HG03571 (cell line): ENCODE measurements around the gene FAM25G.
"Not testable (repeated sequence)": the region's sequence is repeated elsewhere in the genome, so short reads cannot be mapped to it uniquely, and the experiment has no call there.

Experiments
- ATAC-seq: cut with Tn5 transposase; IDR thresholded peaks from one replicate; pipeline ENCODE4 v1.9.1; 2021; ENCODE audit not compliant: unreplicated experiment

The FAM25G gene

GRCh38 chr10:47491600-47491999 is at the start of gene FAM25G:
Gene FAM25G, minus strand, starts transcription at chr10:47491700. Its CDS starts 26 bp downstream, at chr10:47491674.
- not testable (repeated sequence) for ATAC-seq

GRCh38 chr10:47536430-47536829 is 44.9 kb upstream of the FAM25G start:
- ATAC-seq = not testable (repeated sequence)

- not testable (repeated sequence) for ATAC-seq
These were observed 32.0 kb upstream of the FAM25G start, which contains the start of gene AGAP9 for GRCh38 chr10:47523475-47523874. Gene AGAP9, minus strand, starts transcription at chr10:47523638. Its CDS starts 112 bp downstream, at chr10:47523526.

- not testable (repeated sequence) for ATAC-seq
These were observed 10.8 kb upstream of the FAM25G start for GRCh38 chr10:47502313-47502712.

DNA sequence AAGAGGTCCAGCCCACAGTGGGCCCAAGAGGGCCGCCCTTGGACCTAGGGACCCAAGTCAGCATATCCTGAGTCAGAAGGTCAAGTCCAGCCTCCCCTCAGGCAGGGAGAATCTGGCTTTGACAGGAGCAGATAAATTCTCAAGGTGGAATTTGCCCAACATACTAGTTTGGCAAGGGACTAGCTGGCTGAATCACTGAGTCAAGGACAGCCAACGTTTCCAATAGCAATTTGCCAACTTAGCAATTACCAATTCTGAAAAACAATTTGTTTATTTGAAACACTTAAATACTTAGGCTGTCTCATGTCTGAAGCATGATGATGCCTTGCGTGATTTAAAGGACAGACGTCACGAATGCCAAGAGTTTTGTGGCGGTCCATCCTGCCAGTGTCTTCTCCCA is 2.7 kb upstream of the FAM25G start:
- not testable (repeated sequence) for ATAC-seq

DNA sequence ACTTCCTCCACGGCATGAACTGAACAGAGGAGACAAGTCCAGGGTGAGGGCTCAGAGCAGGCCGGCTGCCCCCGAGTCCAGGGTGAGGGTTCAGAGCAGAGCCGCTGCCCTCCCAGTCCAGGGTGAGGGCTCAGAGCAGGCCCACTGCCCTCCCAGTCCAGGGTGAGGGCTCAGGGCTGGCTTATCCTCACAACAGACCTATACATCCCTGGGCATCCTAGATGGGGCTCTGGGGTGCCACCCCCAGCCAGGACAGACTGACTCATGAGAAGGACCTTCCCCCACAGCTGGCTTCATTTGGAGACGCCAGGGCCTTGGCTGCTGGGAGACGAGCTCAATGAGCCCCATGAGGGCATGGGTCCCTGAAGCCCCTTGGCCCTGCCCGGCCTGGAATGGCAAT is 1.9 kb downstream of the FAM25G start:
- ATAC-seq = not testable (repeated sequence)

GRCh38 chr10:47485943-47486342 is 5.6 kb downstream of the FAM25G start:
- ATAC-seq = not testable (repeated sequence)

DNA sequence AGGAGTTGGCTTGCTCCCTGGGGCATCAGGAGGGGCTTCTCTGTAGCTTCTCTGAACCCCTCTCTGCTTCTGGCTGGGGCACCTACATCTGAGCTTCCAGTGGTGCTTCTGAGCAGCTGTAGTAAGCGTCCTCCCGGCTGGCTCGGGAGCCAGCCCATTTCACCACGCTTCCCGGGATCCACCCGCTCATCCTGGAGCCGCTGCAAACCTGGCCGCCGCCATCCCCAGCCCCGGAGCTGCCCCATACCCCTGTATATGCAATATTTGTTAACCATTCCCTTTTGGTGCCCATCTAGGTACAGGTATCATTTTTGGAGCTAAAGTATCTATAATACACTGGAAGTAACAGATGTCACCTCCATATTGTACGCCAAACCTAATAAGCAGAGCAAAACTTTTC is 6.7 kb downstream of the FAM25G start:
- ATAC-seq = not testable (repeated sequence)

- ATAC-seq = not testable (repeated sequence)
These were observed 7.6 kb downstream of the FAM25G start, which contains the start of gene ANXA8 for GRCh38 chr10:47483923-47484322. Gene ANXA8, minus strand, starts transcription at chr10:47484115. Its CDS starts 182 bp downstream, at chr10:47483933.

- ATAC-seq = not testable (repeated sequence)
These were observed 9.1 kb downstream of the FAM25G start for GRCh38 chr10:47482367-47482766.

- not testable (repeated sequence) for ATAC-seq
These were observed 9.7 kb downstream of the FAM25G start for GRCh38 chr10:47481768-47482181.

- ATAC-seq = not testable (repeated sequence)
These were observed 10.2 kb downstream of the FAM25G start for GRCh38 chr10:47481182-47481766.

DNA sequence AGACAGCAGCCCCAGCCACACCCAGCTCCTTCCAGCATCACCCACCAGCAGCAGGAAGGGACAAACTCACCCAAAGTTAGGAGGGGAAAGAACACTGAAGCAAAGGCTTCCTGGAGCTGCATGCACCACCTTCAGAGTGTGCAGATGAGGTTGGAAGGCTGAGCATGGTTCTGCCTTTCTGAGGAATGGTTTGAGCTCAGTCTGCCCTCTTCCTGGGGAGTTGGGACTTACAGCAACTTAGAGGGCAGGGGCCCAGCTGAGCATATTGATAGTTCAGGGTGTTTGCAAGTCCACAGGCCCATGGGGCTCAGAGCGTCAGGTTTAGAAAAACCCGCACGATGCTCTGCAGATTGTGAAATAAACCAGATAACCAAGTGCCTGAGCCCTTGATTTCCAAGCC is 11.4 kb downstream of the FAM25G start:
- ATAC-seq = not testable (repeated sequence)

DNA sequence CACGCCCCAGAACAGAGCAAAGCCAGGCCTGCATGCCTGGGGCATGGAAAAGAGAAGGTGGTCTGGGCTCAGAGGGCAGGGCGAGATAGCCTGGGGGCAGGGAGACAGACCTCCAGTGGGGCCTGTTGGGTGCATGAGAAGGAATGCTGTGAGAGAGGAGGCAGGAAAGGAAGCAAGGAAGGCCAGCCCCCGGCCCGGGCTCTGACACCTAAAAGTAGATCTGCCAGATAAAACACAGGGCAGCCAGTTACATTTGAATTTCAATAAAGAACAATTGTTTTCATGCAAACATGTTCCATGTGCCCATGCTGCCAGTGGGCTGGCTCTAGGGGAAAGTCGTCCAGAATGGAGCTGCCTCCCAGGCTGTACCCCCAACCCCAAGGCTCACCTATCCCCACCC is 13.4 kb downstream of the FAM25G start:
- ATAC-seq = not testable (repeated sequence)

- not testable (repeated sequence) for ATAC-seq
These were observed 14.4 kb downstream of the FAM25G start for GRCh38 chr10:47477078-47477477.

GRCh38 chr10:47475101-47475500 is 16.4 kb downstream of the FAM25G start:
- ATAC-seq = not testable (repeated sequence)

DNA sequence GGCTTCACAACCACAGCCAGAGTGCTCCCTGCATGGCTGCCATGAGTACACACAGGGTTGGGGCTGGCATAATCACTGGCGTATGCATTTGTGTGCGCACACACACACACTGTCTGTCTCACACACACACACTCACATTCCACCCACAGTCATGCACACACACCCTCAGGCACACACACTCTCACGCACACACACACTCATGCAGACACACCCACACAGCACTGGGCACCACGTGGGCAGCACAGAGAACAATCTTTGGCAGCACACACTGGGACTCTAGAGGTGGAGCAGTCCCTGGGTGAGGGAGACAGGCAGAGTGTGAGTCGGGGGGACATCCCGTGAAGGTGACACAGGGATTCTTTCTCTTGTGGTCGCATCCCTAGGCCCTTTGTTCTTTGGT is 18.0 kb downstream of the FAM25G start:
- ATAC-seq = not testable (repeated sequence)

GRCh38 chr10:47472647-47473046 is 18.9 kb downstream of the FAM25G start:
- not testable (repeated sequence) for ATAC-seq

GRCh38 chr10:47472072-47472471 is 19.4 kb downstream of the FAM25G start:
- not testable (repeated sequence) for ATAC-seq

DNA sequence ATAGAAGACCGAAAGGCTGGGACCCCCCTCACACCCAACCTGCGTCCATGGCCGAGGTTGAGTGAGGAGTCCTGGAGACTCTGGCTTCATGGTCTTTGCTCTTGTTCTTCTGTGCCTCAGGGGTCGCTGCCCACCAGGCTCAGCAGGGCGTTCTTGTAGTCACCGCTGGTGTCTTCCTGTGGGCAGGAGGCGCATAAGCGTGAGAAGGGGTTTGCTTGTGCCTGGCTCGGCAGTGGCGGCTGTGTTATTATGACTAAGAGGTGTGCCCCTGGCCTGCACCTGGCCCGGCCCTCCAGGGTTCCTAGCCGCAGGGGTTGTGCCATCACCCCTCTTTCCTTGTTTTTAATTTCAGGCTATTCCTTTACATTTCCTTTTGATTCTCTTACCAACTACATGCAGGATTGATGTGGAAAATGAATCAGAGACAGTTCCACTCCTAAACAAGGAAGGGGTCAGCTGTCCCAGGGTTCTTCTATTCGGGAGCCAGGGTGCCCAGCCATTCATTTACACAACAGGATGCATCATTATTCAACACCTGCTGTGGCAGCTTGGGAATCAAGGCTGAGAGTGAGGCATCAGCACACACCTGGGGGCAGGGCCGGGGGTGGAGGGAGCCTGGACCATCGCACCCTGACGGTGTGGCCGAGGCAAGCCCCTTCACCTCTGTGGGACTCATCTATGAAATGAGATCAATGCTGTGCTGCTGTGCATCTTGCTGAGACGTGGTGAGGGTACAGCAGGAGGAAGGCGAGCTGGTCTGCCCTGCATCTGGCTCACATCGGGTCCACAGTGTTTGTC is 22.6 kb downstream of the FAM25G start:
- ATAC-seq = not testable (repeated sequence)

GRCh38 chr10:47467957-47468356 is 23.5 kb downstream of the FAM25G start:
- not testable (repeated sequence) for ATAC-seq

DNA sequence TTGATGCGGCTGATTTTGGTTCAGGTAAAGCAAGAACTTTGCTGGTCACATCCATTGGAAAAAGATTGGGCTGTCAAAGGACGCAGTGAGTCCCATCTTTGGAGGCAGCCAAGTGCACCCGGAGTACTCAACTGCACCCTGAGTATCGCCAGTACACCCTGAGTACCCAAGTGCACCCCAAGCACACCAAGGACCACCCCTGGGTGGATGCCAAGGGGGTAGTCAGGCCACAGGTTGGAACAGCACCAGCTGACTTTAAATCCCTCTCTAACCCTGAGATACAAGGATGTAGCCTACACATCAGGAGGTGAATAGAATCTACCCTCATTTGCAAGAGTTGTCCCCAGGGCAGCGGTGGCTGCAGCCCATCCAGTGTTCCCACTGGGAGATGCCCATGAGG is 24.0 kb downstream of the FAM25G start:
- not testable (repeated sequence) for ATAC-seq
